A549 (cell line): ENCODE data around the gene LYPD6B. TPM values are rescaled to one million over a fixed set of nuclear protein-coding genes. Genes with fewer than 3 reads are reported as not detected.

Source experiments
- ATAC-seq, 2 experiments: fragments of 200-7000 bp in 1 of 2; fragments of >200 bp in 1 of 2; cut with Nextera tagmentation in 1 of 2; cut with Tn5 transposase in 1 of 2; 3 replicates each; pipeline versions ENCODE4 v1.8.0 to v1.9.1; 2018 to 2020; ENCODE audit warnings: mild to moderate bottlenecking in 1 of 2, moderate library complexity in 1 of 2
- CTCF ChIA-PET: fragments of 300-600 bp; sonication (Branson Sonifier 250); formaldehyde crosslinking; extraction: SDS; loops from one replicate; lab custom pipeline; 2021; ENCODE audit warnings: antibody characterized with exemption, inconsistent platforms; lab: Yijun Ruan, JAX
- POLR2A ChIA-PET: fragments of 350-600 bp; formaldehyde crosslinking; extraction: SDS; loops from one replicate; lab custom pipeline; 2021; ENCODE audit warnings: antibody characterized with exemption, inconsistent platforms; lab: Yijun Ruan, JAX
- DNase-seq, 2 experiments: peaks; one replicate each; pipeline versions ENCODE4 v3.0.0 to v3.0.0-alpha.2; 2011 to 2016; ENCODE audit warnings: low read depth in 1 of 2, low spot score in 1 of 2
- FAIRE-seq: peaks from 2 replicates; lab custom pipeline; 2011; peaks lifted over from hg19 to GRCh38; lab: Jason Lieb, UNC
- H3K27ac ChIP-seq, 2 experiments: fragments of >200 bp; sonication (Bioruptor Twin); formaldehyde crosslinking; 3 replicates each; pipeline ENCODE4 v1.5.1; 2016 to 2017
- H3K4me1 ChIP-seq: fragments of >200 bp; sonication (Bioruptor Twin); formaldehyde crosslinking; 3 replicates; pipeline ENCODE4 v1.6.1; 2016
- H3K4me2 ChIP-seq: fragments of >200 bp; sonication (Bioruptor Twin); formaldehyde crosslinking; 3 replicates; pipeline ENCODE4 v1.6.1; 2016
- H3K4me3 ChIP-seq: fragments of >200 bp; sonication (Bioruptor Twin); formaldehyde crosslinking; 3 replicates; pipeline ENCODE4 v1.5.1; 2016
- H3K9me3 ChIP-seq: fragments of >200 bp; sonication (Bioruptor Twin); formaldehyde crosslinking; 3 replicates; pipeline ENCODE4 v1.6.1; 2016
- CBX8 ChIP-seq: fragments of 200-600 bp; sonication (generic); IDR thresholded peaks from 2 replicates; pipeline ENCODE4 v1.6.1; 2016
- CEBPB ChIP-seq, 2 experiments: fragments of >200 bp in 1 of 2; sonication (Bioruptor Twin) in 1 of 2; formaldehyde crosslinking in 1 of 2; IDR thresholded peaks; 2 replicates each; pipeline ENCODE4 v1.6.1; 2012 to 2016
- CHD4 ChIP-seq: fragments of 200-600 bp; sonication (generic); IDR thresholded peaks from 2 replicates; pipeline ENCODE4 v1.6.1; 2016; ENCODE audit warnings: antibody characterized with exemption, mild to moderate bottlenecking, borderline replicate concordance
- EHF ChIP-seq: fragments of 250-450 bp; sonication (Bioruptor Pico); IDR thresholded peaks from 2 replicates; pipeline ENCODE4 v1.5.0; 2020; ENCODE audit warnings: mild to moderate bottlenecking
- FOSB ChIP-seq: fragments of 250-450 bp; sonication (Bioruptor Pico); IDR thresholded peaks from 2 replicates; pipeline ENCODE4 v1.5.0; 2020; ENCODE audit warnings: mild to moderate bottlenecking, moderate library complexity
- FOSL2 ChIP-seq, 2 experiments: fragments of 450-650 bp in 1 of 2; fragments of >200 bp in 1 of 2; sonication (Bioruptor Twin) in 1 of 2; formaldehyde crosslinking; IDR thresholded peaks; 2 replicates each; pipeline versions ENCODE4 v1.5.0 to v1.6.1; 2016 to 2020; ENCODE audit warnings: mild to moderate bottlenecking in 1 of 2, moderate library complexity in 1 of 2
- FOXS1 ChIP-seq: fragments of 250-450 bp; sonication (Bioruptor Pico); IDR thresholded peaks from 2 replicates; pipeline ENCODE4 v1.5.0; 2020; ENCODE audit warnings: mild to moderate bottlenecking, moderate library complexity
- HEYL ChIP-seq: fragments of 250-450 bp; sonication (Bioruptor Pico); IDR thresholded peaks from 2 replicates; pipeline ENCODE4 v1.8.0; 2021; ENCODE audit warnings: mild to moderate bottlenecking, moderate library complexity
- HOXA7 ChIP-seq: fragments of 250-450 bp; sonication (Bioruptor Pico); IDR thresholded peaks from 2 replicates; pipeline ENCODE4 v1.5.0; 2020; ENCODE audit warnings: mild to moderate bottlenecking, moderate library complexity
- HOXB13 ChIP-seq: fragments of 250-450 bp; sonication (Bioruptor Pico); IDR thresholded peaks from 2 replicates; pipeline ENCODE4 v1.5.0; 2020; ENCODE audit warnings: low read depth, mild to moderate bottlenecking, moderate library complexity
- JUNB ChIP-seq: fragments of >200 bp; sonication (Bioruptor Twin); formaldehyde crosslinking; IDR thresholded peaks from 2 replicates; pipeline ENCODE4 v1.6.1; 2016
- KDM5A ChIP-seq: fragments of 200-600 bp; sonication (generic); IDR thresholded peaks from 2 replicates; pipeline ENCODE4 v1.6.1; 2016; ENCODE audit warnings: antibody characterized with exemption, mild to moderate bottlenecking
- MYC ChIP-seq: IDR thresholded peaks from 2 replicates; pipeline ENCODE4 v1.6.1; 2012; ENCODE audit warnings: mild to moderate bottlenecking, inconsistent platforms, low read length, improper control_type of control experiment, borderline replicate concordance
- NR3C1 ChIP-seq: fragments of >200 bp; sonication (Bioruptor Twin); formaldehyde crosslinking; IDR thresholded peaks from 3 replicates; pipeline ENCODE4 v1.6.1; 2017
- POLR2A ChIP-seq: IDR thresholded peaks from 2 replicates; pipeline ENCODE4 v1.6.1; 2012; ENCODE audit warnings: mild to moderate bottlenecking, low read length
- RAD21 ChIP-seq, 2 experiments: fragments of >200 bp in 1 of 2; sonication (Bioruptor Twin) in 1 of 2; formaldehyde crosslinking in 1 of 2; IDR thresholded peaks in 1 of 2; conservative IDR thresholded peaks in 1 of 2; 2 replicates in 1 of 2; 3 replicates in 1 of 2; pipeline ENCODE4 v1.6.1; 2012 to 2018; ENCODE audit warnings: inconsistent platforms in 1 of 2
- RNF2 ChIP-seq: fragments of 200-600 bp; sonication (generic); IDR thresholded peaks from 2 replicates; pipeline ENCODE4 v1.6.1; 2016; ENCODE audit warnings: low read depth, mild to moderate bottlenecking, antibody characterized with exemption, moderate library complexity, borderline replicate concordance
- SMC3 ChIP-seq: fragments of >200 bp; sonication (Bioruptor Twin); formaldehyde crosslinking; IDR thresholded peaks from 3 replicates; pipeline ENCODE4 v1.6.1; 2018; ENCODE audit warnings: inconsistent platforms
- SREBF2 ChIP-seq: fragments of 450-650 bp; IDR thresholded peaks from 2 replicates; pipeline ENCODE4 v1.6.1; 2014; ENCODE audit warnings: mild to moderate bottlenecking, moderate library complexity
- TP53 ChIP-seq: fragments of 250-450 bp; sonication (Bioruptor Pico); IDR thresholded peaks from 2 replicates; pipeline ENCODE4 v1.5.0; 2021; ENCODE audit warnings: mild to moderate bottlenecking, moderate library complexity
- ZNF302 ChIP-seq: fragments of 250-450 bp; sonication (Bioruptor Pico); IDR thresholded peaks from 2 replicates; pipeline ENCODE4 v1.9.0; 2021; ENCODE audit warnings: inconsistent platforms, mild to moderate bottlenecking, moderate library complexity
- ZSCAN20 ChIP-seq: fragments of 250-450 bp; sonication (Bioruptor Pico); IDR thresholded peaks from 2 replicates; pipeline ENCODE4 v1.8.0; 2022; ENCODE audit warnings: mild to moderate bottlenecking, moderate library complexity
- WGBS: methylation state at CpG from one replicate; pipeline ENCODE4 v1.1.6; 2017; ENCODE audit errors: missing lambda C conversion rate; 5-methylcytosine and 5-hydroxymethylcytosine counted together
- polyA plus RNA-seq, 4 experiments: library from polyadenylated mRNA; depleted of rRNA in 3 of 4; stranded (reverse); fragments of >200 nt; fragmentation: RNase III in 1 of 4; extraction: RNeasy Plus Mini Kit Qiagen cat#74134 plus additional on column Dnase treatment in 1 of 4; gene quantifications; 2 replicates in 3 of 4; 3 replicates in 1 of 4; pipeline ENCODE4 v1.2.3, GENCODE V29; 2011 to 2017
- TF ChIP-seq, protein P1 (sequence below): fragments of >200 bp; sonication (Bioruptor Twin); formaldehyde crosslinking; IDR thresholded peaks from 3 replicates; pipeline ENCODE4 v1.6.1; 2016
- TF ChIP-seq, protein P2 (sequence below): fragments of 250-450 bp; sonication (Bioruptor Pico); IDR thresholded peaks from 2 replicates; pipeline ENCODE4 v1.5.0; 2021; ENCODE audit warnings: mild to moderate bottlenecking, moderate library complexity, borderline replicate concordance
- TF ChIP-seq, protein P3 (sequence below): fragments of 150-350 bp; IDR thresholded peaks from 2 replicates; pipeline ENCODE4 v1.6.1; 2014; ENCODE audit warnings: low read depth, mild to moderate bottlenecking, low read length
- TF ChIP-seq, protein P4 (sequence below): IDR thresholded peaks from 2 replicates; pipeline ENCODE4 v1.6.1; 2012; ENCODE audit warnings: low read depth, borderline replicate concordance

The LYPD6B gene
- polyA plus RNA-seq, 2 of the 4 experiments (the other 2 are of a cell fraction): not detected

DNA sequence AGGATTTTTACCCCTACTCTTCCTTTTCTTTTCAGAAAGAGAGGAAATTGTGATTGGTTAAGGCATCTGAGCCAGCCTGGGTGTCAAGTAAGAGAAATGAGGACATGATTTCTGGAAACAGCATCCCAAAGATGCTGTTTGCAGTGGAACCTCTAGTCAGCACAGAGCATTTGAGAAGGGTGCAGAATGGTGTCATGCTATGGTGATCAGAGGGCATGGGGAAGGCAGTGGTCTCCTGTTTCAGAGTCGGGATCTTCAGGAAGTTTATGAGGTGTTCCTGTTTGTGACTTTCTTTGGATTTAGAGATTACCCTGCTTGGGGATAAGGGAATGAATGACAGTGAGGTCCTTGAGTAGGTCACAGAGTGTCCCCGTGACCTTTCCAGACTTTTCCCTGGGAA is 117.5 kb downstream of the LYPD6B start:
- FAIRE-seq: no peak
- 16% methylated on average over 2 of the region's 2 CpGs for WGBS
- CTCF ChIA-PET: no interaction called here

DNA sequence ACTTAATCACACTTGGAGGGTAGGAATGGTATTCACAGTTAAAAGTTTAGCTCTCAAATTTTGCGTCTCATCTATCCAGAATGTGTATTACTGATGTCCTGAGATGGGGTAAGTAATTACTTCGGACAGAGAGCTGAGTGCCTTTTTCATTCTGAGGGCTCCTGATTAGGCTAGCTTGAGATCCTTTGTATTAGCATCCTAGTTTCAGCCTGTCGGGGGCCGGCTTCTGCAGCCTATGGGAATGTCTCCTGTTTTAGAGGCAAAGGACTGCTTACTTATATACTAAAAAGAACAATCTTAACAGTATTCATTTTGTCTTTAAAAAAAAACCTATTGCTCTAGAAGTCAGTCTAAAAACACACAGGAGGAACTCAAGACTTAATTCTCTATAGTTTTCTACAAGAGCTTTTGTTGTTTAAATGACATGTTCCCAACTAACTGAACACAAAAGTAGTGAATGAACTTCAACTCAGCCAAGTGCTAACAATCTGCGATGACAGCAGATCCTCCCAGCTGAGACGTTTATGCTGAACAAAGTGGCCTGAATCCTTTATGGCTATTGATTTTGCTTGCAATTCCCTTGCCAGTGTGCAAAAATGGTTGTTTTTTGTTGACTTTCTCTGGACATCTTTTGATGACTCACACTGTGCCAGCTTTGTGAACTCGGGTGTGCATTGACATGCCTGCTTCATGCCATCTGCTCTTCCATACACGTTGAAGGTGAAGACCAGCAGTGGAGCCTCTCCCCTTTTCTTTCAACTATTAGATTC is 118.7 kb downstream of the LYPD6B start:
- ChIA-PET POLR2A (no interaction called here), CTCF (interaction anchor here (1.0 kb wide), 1 partner anchor 22 kb away, joined by 3 read pairs; no protein-coding TSS in a partner anchor)
- WGBS: 17% methylated on average over 8 of the region's 8 CpGs
- Histone ChIP-seq H3K4me3 (no peak overlapping the region), H3K27ac (no peak overlapping the region), H3K4me1 (no peaks in the 10 kb centered on the region), H3K4me2 (no peak overlapping the region), H3K9me3 (no peaks in the 10 kb centered on the region)
- ATAC-seq: no peak
- TF ChIP-seq RNF2: no peak
- TF ChIP-seq HEYL (CRISPR knock-in tag): no peak
- no peak for TF ChIP-seq POLR2A
- TF ChIP-seq EHF (CRISPR knock-in tag): no peak
- no peak for TF ChIP-seq ZNF302 (CRISPR knock-in tag)
- DNase-seq: no peak
- FAIRE-seq: no peak

More for the DNA sequence above, 117.5 kb downstream of the LYPD6B start:
- POLR2A ChIA-PET: no interaction called here
- ATAC-seq (no peak), DNase-seq (no peak)
- H3K27ac ChIP-seq: no peak overlapping the region
- H3K4me2 ChIP-seq: no peak overlapping the region
- no peaks in the 10 kb centered on the region for H3K9me3 ChIP-seq
- H3K4me1 ChIP-seq: no peaks in the 10 kb centered on the region
- TF ChIP-seq EHF (CRISPR knock-in tag) (no peak), KDM5A (no peak), ZNF302 (CRISPR knock-in tag) (no peak), CHD4 (no peak)
- H3K4me3 ChIP-seq: no peak overlapping the region

DNA sequence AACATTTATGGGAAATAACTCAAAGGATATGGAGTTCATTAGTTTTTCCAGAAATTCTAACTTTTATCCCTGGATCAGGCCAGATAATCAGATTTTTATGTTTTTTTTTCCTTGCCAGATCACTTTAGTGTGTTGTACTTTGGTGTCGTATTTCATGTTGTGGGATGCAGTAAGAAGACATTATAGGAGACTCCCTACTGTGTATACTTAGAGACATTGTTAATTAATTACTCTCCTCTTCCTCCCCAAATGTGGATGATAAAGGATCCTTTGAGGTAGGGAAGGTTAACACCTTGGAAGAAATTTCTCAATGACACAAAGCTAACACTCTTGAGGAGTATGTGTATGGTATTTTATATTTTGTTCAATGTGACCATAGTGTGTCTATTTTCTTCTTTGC is 120.5 kb downstream of the LYPD6B start:
- Histone ChIP-seq H3K4me3 (no peak overlapping the region), H3K9me3 (no peaks in the 10 kb centered on the region), H3K4me2 (no peak overlapping the region), H3K27ac (no peak overlapping the region), H3K4me1 (no peaks in the 10 kb centered on the region)
- ATAC-seq (no peak), DNase-seq (no peak), FAIRE-seq (no peak)
- ChIA-PET CTCF (no interaction called here), POLR2A (no interaction called here)
- TF ChIP-seq, protein P1, sequence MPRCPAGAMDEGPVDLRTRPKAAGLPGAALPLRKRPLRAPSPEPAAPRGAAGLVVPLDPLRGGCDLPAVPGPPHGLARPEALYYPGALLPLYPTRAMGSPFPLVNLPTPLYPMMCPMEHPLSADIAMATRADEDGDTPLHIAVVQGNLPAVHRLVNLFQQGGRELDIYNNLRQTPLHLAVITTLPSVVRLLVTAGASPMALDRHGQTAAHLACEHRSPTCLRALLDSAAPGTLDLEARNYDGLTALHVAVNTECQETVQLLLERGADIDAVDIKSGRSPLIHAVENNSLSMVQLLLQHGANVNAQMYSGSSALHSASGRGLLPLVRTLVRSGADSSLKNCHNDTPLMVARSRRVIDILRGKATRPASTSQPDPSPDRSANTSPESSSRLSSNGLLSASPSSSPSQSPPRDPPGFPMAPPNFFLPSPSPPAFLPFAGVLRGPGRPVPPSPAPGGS: no peak
- TF ChIP-seq, protein P2, sequence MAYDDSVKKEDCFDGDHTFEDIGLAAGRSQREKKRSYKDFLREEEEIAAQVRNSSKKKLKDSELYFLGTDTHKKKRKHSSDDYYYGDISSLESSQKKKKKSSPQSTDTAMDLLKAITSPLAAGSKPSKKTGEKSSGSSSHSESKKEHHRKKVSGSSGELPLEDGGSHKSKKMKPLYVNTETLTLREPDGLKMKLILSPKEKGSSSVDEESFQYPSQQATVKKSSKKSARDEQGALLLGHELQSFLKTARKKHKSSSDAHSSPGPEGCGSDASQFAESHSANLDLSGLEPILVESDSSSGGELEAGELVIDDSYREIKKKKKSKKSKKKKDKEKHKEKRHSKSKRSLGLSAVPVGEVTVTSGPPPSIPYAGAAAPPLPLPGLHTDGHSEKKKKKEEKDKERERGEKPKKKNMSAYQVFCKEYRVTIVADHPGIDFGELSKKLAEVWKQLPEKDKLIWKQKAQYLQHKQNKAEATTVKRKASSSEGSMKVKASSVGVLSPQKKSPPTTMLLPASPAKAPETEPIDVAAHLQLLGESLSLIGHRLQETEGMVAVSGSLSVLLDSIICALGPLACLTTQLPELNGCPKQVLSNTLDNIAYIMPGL: no peak
- no peak for TF ChIP-seq FOSB
- 0% methylated on average over 1 of the region's 1 CpG for WGBS

DNA sequence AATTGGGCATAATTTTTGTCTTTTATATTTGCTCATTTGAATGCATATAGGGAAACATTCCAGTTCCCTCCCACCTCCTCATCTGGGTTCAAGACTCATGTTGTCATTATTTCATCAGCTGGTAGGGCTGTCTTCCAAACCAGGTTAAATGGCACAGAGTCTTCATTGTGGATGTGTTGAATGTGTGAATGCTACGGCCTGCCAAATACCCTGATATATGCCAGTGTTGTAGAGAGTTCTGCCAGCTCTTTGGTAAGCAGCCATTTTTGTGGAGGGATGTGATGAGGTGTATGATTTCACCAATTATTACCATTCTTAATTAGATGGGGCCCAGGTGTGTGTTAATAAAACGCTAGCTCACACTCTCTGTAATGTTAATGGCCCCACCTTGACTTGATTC is 121.7 kb downstream of the LYPD6B start:
- Histone ChIP-seq H3K4me3 (no peak overlapping the region), H3K4me1 (no peaks in the 10 kb centered on the region), H3K27ac (no peak overlapping the region), H3K9me3 (no peaks in the 10 kb centered on the region), H3K4me2 (no peak overlapping the region)
- ChIA-PET POLR2A (no interaction called here), CTCF (no interaction called here)
- ATAC-seq (no peak), DNase-seq (no peak), FAIRE-seq (no peak)
- WGBS: 5% methylated on average over 2 of the region's 2 CpGs
- TF ChIP-seq SREBF2 (no peak), FOXS1 (CRISPR knock-in tag) (no peak), NR3C1 (no peak), ZSCAN20 (CRISPR knock-in tag) (no peak), RAD21 (conservative IDR thresholded peaks at IDR 0.05 in 1 of 2, IDR thresholded peaks at IDR 0.05 in 1 of 2) (no peak), HOXB13 (no peak), SMC3 (no peak), TP53 (CRISPR knock-in tag) (no peak), JUNB (no peak), FOSL2 (IDR thresholded peaks at IDR 0.05) (no peak), FOSL2 (CRISPR knock-in tag; IDR thresholded peaks at IDR 0.05) (no peak), CBX8 (no peak), HOXA7 (CRISPR knock-in tag) (no peak), CEBPB (IDR thresholded peaks at IDR 0.05) (no peak), MYC (no peak)
- TF ChIP-seq, protein P3, sequence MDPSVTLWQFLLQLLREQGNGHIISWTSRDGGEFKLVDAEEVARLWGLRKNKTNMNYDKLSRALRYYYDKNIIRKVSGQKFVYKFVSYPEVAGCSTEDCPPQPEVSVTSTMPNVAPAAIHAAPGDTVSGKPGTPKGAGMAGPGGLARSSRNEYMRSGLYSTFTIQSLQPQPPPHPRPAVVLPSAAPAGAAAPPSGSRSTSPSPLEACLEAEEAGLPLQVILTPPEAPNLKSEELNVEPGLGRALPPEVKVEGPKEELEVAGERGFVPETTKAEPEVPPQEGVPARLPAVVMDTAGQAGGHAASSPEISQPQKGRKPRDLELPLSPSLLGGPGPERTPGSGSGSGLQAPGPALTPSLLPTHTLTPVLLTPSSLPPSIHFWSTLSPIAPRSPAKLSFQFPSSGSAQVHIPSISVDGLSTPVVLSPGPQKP: no peak
- TF ChIP-seq, protein P4, sequence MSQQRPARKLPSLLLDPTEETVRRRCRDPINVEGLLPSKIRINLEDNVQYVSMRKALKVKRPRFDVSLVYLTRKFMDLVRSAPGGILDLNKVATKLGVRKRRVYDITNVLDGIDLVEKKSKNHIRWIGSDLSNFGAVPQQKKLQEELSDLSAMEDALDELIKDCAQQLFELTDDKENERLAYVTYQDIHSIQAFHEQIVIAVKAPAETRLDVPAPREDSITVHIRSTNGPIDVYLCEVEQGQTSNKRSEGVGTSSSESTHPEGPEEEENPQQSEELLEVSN: no peak
